Loucy (cell line): ENCODE data around the gene CTSC.

ENCODE experiments used
- CTCF ChIP-seq: fragments of 200-600 bp; sonication (generic); conservative IDR thresholded peaks from 2 replicates; pipeline ENCODE4 v1.5.1; 2014; ENCODE audit warnings: mild to moderate bottlenecking, antibody characterized with exemption, low read length
- EZH2phosphoT487 ChIP-seq: fragments of 200-600 bp; IDR thresholded peaks from 2 replicates; pipeline ENCODE4 v1.6.1; 2018; ENCODE audit warnings: antibody characterized with exemption, mild to moderate bottlenecking, moderate library complexity, borderline replicate concordance

- TF ChIP-seq CTCF: no peak
- no peak for TF ChIP-seq EZH2phosphoT487
These were observed 6.6 kb downstream of the CTSC start for GRCh38 chr11:88330826-88331428.
